Activated CD4-positive, alpha-beta T cell treated with anti-CD3 and anti-CD28 coated beads for 4 hours (primary cell): ENCODE data around the gene CRACDL.

Source experiments
- DNase-seq, 2 donors: peaks; one replicate each; pipeline ENCODE4 v3.0.0-alpha.2; 2020

CRACDL gene

DNA sequence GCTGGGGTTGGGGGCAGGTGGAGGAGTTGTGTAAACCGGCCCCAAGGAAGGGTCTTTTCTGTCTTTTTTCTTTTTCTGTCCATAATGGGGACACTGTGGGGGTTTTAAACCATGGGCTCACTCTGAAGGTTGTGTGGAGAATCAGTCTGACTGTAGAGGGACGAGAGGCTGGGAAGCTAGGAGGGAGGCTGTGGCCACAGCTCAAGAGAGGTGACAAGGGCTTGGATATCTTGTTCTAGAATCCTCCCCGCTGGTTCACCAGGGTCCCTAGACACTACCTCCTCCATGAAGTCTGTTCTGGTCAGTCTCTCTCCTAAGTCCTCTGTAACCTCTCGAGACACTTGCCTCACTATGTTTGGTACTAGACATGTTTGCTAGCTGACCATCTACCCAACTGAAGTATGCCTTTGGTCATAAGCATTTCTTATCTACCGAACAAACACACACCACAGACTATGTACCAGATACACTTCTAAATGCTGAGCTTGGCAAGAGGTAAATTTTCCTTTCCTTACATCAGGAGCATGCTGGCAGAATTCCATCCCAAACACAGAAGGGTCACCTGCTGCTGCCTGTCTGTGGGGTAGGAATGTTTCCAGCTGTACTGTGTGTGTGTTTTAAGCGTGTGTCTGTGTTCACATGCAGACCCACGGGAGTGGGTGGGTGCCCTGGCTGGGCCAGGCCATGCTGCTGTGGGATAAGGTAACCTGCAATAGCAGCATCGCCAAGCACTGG is 135.5 kb downstream of the CRACDL start:
- DNase-seq, result no peak

DNA sequence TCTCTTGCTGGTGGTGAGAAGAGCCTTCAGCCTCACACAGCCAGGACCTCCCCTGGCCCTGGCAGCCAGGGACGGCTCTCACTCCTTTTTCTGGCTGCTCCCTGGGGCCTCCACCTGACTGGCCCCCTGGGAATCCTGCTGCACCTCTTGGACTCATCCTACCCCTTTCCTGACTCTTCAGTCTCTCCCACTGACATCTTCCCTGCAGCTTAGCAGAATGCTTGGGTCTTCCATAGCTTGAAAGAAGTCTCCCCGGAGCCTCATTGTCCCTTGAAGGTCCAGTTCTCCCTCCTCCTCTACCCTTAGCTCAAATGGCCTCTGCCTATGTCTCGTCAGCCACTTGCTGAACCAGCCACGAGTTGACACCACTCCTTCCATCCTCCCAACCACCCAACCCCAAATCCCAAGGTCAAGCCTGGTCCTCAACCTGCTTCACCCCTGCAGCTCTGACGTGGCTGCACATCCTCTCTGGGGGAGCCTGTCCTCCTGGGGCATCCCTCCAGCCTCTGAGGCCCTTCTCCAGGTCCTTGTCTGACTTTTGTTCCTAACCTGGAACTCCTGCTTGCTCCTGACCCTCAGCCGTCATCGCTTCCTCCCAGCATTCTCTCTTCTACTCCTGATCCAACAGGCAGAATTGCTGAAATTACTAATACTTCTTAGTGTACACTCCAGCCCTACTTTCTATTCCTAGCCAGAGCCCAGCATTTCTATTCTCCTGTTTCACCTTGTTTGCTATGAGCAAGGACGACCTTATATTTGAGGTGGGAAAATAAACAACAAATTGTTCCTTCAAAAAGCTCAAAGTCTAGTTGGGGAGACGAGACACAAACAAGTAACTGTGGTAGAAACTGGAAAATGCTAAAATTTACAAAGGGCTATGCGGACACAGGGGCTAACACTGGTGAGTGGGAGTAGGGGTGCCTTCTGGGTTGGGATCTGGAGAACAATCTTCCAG is 136.4 kb downstream of the CRACDL start:
- no peak for DNase-seq

DNA sequence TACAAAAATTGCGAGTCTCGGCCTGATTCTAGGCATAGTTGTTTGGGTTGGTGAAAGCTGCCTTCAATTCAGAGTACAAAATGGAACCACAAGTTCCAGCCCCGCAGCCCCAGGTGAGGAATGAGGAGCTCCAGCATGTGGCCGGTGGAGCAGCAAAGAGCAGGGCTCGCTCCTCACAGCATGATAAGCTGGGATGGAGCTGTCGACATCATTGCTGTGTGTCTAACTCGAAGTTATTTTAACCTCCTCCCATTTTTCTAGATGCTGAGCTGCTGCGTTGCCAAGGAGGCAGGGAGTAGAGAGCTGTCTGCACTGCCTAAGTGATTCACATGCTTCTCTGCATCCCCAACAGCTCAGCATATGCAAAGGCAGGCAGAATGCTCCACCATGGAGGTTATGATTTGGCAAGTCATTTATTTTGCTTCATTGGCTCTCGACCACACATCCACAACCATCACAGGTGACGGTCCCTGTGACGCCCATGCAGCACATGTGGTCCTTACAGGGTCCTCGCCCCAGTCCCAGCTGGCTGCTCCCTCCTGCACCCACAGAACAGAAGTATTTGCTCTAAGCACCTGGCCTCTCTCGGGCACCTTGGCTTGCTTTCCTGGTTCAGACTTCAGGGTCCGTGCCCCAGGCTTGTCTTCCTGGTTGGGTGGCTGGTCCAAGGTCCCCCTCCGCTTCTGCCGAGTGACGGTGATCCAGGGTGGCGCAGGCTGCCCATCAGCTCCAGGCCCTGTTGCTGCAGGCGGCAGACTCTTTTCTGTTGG is 139.1 kb downstream of the CRACDL start:
- no peak for DNase-seq

DNA sequence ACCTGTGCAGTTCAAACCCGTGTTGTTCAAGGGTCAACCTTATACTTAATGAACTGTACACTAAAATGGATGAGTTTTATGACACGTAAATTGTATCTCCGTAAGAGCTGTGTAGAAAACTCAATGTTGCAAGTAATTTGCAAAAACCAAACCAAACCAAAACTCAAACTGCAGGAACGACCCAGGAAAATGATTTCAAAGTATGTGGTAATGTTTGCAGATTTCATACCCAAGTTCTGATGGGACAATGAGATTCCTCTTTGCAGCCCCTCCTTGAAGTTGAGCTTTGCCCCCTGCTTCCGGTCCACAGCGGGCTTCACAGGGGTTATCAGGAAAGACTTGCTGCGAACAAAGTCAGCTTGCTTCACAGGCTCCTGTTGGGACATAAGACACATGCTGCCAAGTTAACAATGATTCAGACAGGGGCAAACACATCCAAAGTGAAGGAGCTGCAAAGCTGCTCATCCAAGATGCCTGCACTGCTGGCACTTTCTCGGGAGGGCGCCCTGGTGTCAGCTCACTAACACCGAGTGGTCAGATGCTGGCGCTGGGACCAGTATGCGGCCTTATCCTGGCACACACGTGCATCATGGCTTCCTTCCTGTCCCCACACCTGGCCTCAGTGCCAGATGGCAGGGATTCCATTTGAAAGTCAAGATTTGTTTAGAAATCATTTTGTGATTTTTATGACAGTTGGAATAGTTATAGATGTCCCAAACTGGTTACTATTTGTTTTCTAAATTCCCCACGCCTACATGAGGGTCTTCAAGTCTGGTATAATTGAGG is 139.9 kb downstream of the CRACDL start:
- DNase-seq, result no peak

DNA sequence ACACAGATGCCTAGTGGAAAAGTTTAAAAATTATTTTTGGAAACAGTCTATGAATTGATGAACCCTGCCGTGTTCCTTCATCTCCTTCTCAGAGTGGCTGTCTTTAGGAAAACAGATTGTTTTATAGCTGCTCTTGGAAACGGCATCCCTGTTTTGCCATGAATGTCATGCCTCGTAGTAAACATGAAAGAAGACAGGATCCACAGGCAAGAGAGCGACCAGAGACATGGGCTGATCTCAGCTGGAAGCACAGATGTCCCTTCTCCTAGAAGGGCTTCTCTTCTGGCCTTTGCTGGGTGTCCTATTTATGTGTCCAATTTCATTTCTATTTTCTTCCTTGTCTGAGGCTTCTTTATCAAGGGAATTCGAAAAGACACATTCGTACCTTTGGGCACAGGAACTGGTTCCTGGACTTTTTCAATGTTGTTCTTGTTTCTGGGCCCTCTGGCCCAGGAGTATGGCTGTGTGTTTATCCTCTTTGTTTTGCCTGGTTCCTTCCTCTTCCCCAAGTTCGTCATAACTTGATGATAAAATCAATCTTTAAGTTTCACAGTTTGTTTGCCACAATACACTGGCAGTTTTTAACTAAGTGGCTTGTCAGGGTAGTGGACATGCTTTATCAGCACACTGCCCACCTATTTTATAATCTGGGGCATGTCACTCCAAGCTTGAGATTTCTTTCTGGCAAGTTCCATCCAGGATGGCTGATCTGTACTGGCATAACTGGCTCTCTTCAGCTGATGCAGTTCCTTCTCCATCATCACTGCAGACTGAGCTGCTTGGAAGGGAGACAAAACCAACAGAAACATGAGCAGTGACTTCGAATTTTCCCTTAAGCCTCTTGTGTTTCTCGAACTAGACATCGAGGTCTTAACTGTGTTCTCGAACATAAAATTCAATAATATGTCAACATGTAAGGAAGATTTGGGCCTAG is 141.9 kb downstream of the CRACDL start:
- DNase-seq, result no peak

DNA sequence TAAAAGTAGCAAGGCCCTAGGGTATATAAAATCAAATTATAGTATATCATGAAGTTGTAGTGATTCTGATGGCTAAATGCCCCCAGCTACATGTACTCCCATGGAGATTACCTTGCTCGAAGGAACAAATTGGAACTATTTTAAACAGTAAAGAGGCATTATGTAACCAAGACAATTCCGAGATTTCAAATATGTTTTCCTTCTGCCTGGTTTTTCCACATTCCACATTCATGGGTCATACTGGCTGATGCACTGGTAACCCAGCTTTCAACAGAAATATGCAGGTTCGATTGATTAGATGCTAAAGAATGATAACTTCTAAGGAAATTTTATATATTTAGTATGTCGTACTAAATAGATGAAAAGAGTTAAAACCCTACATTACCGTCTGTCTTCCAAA is 142.8 kb downstream of the CRACDL start:
- no peak for DNase-seq

DNA sequence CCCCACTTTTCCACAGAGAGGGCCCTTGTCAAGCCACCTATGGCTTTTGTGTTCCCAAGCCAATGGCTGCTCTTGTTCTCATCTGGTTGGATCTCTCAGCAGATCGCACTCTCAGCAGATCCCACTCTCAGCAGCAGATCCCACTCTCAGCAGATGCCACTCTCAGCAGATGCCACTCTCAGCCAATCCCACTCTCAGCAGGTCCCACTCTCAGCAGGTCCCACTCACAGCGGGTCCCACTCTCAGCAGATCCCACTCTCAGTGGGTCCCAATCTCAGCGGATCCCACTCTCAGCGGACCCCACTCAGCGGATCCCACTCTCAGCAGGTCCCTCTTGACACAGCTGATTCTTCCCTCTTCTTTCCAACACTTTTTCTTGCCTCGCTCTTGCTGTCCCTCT is 145.8 kb downstream of the CRACDL start:
- DNase-seq, result no peak

DNA sequence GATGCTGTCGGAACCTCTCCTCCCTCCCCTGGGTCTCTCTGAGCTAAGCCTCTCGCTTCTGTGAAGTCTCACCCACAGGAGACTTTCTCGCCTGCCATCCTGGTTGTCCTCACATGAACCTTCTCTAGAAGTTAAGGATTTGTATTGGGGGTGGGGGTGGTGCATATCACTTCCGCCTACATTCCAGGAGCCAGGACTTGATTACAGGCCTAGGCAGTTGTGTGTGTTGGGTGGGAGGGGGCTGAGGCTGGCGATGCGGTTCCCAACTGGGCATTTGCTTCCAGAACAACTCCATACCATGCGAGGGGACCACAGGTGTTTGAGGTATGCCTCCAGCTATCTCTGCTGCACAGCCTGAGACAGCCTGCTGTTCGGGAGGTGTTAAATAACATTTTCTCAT is 148.3 kb downstream of the CRACDL start:
- DNase-seq, result no peak

DNA sequence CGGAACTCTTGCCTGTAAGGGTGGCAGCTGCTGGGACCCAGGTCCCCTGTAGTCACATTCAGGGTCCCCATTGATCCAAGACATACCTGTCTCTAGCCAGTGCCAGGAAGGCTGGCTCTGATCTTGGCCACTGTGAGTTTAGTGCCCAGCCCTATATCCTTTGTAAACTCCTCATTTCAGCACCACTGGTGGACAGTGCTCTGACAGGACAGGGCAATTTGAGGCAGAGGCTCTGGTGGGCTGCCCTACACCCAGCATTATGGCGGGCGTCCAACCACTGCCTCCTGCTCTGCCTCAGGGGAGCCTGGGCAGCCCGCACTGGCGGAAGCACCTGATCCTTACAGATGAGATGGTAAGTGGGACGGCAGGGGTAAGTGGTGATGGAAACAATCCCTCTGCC is 149.8 kb downstream of the CRACDL start:
- DNase-seq, result no peak

DNA sequence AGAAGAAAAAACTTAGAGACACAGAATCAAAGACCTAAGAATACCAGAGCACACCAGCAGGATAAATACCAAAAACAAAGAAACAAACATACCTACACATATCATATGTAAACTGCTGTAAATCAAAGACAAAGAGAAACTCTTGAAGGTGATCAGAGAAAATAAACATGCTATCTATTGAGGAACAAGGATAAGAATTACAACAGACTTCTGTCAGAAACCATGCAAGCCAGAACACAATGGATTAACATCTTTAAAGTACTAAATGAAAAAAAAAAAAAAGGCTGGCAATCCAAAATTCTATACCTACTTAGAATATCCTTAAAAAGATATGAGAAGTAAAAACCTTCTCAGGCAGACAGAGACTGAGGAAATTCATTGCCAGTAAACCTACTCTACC is 153.5 kb downstream of the CRACDL start:
- DNase-seq, result no peak

DNA sequence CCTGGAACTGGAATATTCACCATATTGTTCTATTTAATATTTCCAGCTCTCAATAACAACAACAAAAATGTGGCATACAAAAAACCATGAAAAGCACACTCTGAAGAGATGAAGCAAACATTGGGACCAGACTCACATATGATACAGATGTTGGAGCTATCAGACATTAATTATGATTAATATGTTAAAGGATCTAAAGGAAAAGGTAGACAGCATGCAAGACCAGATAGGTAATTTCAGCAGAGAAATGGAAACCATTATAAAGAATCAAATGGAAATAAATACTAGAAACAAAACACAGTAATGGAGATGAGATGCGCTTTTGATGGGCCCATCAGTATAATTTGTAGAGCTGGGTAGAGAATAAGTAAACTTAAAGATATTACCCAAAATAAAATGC is 154.2 kb downstream of the CRACDL start:
- DNase-seq, result no peak

DNA sequence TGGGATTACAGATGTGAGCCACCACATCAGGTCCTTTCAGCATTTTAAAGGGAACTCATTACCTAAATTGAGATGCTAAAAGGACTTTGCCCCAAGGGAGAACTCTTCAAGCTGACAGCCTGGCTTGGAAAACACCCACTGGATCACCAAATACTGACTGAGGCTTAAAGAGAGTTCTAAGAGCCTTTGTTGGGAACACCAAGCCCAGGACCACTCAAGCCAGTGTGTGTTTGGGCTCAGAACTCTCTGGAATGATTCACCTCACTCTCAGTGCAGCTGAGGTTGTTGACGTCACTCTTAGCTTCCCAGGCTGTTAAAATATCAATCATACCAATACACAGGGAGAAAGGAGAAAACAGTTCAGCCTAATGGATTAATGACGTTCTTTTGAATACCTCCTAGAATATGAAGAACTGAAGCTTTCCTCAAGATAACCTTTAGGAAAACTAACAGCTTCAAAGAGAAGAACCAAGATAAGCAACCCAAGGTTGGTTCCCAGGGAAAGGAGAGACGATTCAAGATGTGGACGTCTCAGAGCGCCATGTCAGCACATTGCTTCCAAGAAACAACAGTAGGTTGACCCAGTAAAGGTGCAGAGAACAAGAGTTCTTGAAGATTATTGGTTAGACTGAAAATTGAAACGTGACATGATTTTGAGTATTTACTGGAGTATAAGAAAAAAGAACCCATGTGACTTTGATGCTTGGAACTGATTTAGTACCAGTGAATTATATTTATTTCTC is 157.1 kb downstream of the CRACDL start:
- no peak for DNase-seq

DNA sequence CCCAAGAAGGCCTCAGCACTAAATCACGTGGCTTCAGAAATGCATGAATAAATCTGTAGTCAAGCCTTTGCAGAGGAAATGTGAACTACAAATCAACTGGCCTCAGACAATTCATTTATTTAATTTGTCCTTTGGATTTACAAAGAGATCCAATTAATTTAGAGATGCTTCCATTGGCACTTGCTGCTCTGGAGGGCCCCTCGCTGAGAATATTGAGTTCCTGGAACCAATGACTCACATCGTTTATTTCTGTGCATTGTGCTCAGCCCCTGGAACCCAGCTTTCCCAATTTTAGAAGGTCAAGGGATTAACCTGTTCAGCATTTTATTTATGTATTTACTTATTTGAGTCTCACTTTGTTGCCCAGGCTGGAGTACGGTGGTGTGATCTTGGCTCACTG is 157.9 kb downstream of the CRACDL start:
- no peak for DNase-seq

DNA sequence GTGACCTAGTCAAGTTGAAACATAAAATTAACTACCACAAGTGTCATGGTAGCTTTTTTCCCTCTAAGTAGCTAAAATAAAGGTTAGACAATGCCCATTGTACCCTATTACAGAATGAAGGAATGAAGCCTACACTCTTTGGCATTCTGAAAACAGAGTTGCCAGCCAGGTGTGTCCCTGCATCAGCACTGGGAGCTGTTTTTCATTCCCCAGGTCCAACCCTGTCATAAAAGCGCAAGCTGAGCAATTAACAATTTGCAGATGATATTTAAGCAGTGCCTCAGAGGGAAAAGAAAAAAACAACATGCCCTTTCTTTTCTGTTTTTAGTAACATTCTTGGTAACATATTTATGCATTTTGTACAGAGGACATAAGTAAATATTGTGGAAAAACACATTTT is 158.3 kb downstream of the CRACDL start:
- no peak for DNase-seq

DNA sequence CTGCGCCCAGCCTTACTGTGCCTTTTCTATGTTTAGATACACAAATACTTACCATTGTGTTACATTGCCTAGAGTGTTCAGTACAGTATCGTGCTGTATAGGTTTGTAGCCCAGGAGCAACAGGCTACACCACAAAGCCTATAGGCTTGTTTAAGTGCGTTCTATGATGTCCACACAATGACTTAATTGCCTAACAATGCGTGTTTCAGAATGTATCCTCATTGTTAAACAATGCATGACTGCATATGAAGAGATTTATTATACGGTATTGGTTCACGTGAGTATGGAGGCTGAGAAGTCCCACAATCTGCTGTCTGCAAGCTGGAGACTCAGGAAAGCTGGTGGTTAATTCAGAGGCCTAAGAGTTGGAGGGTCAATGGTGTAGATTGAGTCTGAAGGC is 158.9 kb downstream of the CRACDL start:
- DNase-seq, result no peak

DNA sequence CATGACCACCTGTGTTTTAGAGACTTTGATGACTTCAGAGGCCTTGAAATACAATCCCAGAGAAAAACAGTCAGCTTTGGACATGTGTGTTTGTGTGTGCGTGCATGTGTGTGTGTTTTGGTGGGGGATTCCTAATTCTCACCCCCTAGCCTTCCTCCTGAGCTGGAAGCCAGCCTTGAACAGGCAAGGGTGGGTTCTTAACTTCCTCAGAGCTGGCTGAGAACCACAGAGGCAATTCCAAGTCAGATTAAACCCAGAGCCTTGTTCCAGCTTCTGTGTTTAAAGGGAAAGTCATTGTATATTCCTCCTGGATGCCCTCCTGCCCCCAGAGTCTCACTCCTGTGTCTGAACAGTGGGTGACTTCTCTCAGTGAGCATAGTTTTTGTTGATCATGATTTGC is 159.9 kb downstream of the CRACDL start:
- no peak for DNase-seq

DNA sequence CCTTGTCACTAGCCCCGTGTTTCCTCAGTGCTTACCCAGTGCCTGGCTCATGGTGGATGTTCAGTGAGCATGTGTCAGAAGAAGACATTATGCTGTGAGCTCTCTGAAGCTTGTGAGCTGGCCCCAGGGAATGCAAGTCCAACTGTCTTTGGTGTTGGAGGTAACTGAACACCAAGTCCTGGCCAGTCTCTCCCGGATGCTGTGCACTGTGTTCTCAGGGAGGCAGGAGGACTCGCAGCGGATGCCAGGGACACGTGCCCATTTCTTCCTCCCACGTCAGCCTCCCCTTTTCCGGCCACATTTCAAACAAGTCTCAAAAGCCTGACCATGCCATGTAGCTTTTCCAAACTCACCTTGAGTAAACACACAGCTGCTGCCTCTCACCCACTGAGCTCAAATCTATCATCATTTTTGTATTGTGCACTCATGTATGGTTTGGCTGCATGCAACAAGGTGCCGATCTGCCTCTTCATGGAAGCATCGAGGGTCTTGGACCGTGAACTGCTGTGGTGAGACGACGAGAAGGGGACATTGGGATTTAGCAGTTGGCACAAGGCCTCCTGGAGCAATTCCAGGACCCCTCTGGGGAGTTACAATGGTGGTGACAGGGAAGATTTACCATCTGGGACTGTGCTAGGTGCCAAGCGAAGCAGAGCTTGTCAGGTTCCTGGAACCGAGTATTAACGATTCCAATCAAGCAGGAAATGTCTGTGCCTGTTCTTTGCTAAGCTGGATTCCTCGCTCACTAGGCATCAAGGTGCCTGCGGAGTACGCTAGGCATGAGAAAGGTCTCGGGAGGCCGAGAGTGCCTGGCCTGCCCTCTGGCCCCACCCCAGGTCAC is 160.7 kb downstream of the CRACDL start:
- DNase-seq, result no peak

DNA sequence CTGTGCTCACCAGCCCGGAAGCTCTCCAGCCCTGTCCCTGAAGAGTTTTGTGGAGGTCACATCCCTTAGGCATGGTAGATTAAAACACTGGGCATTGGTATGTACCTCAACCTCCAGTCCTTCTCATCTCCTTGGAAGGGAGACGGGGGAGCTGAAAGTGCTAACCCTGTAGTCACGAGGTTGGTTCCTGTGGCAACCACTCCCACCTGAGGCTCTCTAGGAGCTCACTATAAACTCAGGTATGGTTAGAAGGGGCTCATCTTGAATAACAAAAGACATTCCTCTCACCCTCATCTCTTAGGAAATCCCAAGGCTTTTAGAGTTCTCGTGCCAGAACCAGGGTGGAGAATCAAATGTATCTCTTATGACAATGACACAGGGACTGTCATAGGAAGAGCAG is 162.1 kb downstream of the CRACDL start:
- no peak for DNase-seq

DNA sequence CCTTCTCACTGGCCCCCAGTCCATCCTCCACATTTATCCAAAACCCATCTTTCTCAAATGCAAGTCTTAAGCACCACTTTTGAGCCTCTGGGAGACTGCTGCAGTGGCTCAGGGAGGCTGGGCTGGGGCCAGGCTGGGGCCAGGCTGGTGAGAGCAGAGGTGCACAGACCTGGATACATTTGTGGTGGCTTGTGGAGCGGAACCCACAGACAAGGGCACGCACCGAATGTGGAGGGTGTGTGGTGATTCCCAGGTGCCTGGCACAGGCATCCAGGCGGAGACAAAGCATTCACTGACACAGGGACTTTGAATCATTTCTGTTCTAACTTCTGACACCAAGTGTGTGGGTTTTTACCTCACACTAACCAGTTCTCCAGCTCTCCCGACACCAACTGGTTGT is 162.9 kb downstream of the CRACDL start:
- DNase-seq, result no peak

DNA sequence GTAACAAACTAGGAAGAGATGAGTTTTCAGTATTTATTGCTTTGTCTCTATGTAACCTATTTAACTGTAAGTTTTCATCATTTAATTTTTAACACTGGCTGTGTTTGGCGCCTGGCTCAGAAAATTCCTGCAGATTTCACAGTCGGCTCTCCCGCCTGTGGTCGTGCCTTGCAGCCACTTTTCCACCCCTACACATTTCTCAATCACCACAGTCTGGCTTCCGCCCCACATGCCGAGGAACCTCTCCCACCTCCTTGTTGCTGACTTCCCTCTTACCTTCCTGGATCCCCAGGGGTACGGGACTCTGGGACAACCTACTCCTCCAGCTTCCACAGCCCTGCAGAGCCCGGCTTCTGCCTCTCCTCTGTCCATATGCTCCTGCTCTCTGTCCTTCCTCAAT is 163.5 kb downstream of the CRACDL start:
- no peak for DNase-seq
